Neural cell (in vitro differentiated cells): Measurements from ENCODE around the gene MACC1. TPM values are rescaled to one million over a fixed set of nuclear protein-coding genes. Genes with fewer than 3 reads are reported as not detected.

Source experiments
- H2AFZ ChIP-seq: fragments of 200-600, 300-800 bp; sonication (generic), shearing (Covaris generic); 2 replicates; pipeline ENCODE4 v1.6.0; 2014; ENCODE audit warnings: low read depth, mild to moderate bottlenecking, antibody characterized with exemption, low read length, moderate library complexity
- H3F3A ChIP-seq: fragments of 200-600 bp; shearing (Covaris generic); 2 replicates; pipeline ENCODE4 v1.6.1; 2016; ENCODE audit warnings: mild to moderate bottlenecking, moderate library complexity, mixed read lengths, antibody characterized with exemption, low read length; ENCODE audit not compliant: insufficient read depth, poor library complexity, severe bottlenecking
- H3K27ac ChIP-seq: fragments of 200-600, 300-800 bp; sonication (generic), shearing (Covaris generic); 2 replicates; pipeline ENCODE4 v1.5.1; 2014; ENCODE audit warnings: mild to moderate bottlenecking, low read length, moderate library complexity
- H3K27me3 ChIP-seq: fragments of 300-800, 200-600 bp; sonication (generic), shearing (Covaris generic); 2 replicates; pipeline ENCODE4 v1.6.0; 2014; ENCODE audit warnings: mild to moderate bottlenecking, low read depth, low read length, moderate library complexity; ENCODE audit not compliant: insufficient read depth
- H3K36me3 ChIP-seq: fragments of 300-800, 200-600 bp; sonication (generic), shearing (Covaris generic); 2 replicates; pipeline ENCODE4 v1.5.1; 2014; ENCODE audit warnings: mild to moderate bottlenecking, antibody characterized with exemption, low read length, moderate library complexity; ENCODE audit not compliant: insufficient read depth
- H3K4me2 ChIP-seq: fragments of 300-800, 200-600 bp; sonication (generic), shearing (Covaris generic); 2 replicates; pipeline ENCODE4 v1.6.0; 2014; ENCODE audit warnings: mild to moderate bottlenecking, low read length
- H3K4me3 ChIP-seq: fragments of 300-800, 200-600 bp; sonication (generic), shearing (Covaris generic); 2 replicates; pipeline ENCODE4 v1.5.1; 2014; ENCODE audit warnings: mild to moderate bottlenecking, low read length, moderate library complexity
- H3K79me2 ChIP-seq: fragments of 200-600 bp; shearing (Covaris generic); replicated peaks from 2 replicates; pipeline ENCODE4 v1.6.0; 2014; ENCODE audit warnings: mild to moderate bottlenecking, low read length, moderate library complexity; ENCODE audit not compliant: insufficient read depth
- H3K9ac ChIP-seq: fragments of 300-800, 200-600 bp; sonication (generic), shearing (Covaris generic); 2 replicates; pipeline ENCODE4 v1.6.1; 2016; ENCODE audit warnings: mild to moderate bottlenecking, low read length, mixed read lengths
- H3K9me2 ChIP-seq: fragments of 200-600 bp; shearing (Covaris generic); 2 replicates; pipeline ENCODE4 v1.6.1; 2016; ENCODE audit warnings: mild to moderate bottlenecking, low read length, mixed read lengths; ENCODE audit not compliant: insufficient read depth
- H3K9me3 ChIP-seq: fragments of 200-600, 300-800 bp; sonication (generic), shearing (Covaris generic); 2 replicates; pipeline ENCODE4 v1.6.1; 2016; ENCODE audit warnings: mild to moderate bottlenecking, mixed run types, low read length, moderate library complexity, mixed read lengths
- H4K20me1 ChIP-seq: fragments of 200-600 bp; shearing (Covaris generic); 2 replicates; pipeline ENCODE4 v1.6.1; 2016; ENCODE audit warnings: mild to moderate bottlenecking, mixed run types; ENCODE audit not compliant: insufficient read depth
- EP300 ChIP-seq: fragments of 450-650 bp; conservative IDR thresholded peaks from 2 replicates; pipeline ENCODE4 v1.6.1; 2014; ENCODE audit warnings: antibody characterized with exemption, mild to moderate bottlenecking, moderate library complexity; ENCODE audit not compliant: poor library complexity, severe bottlenecking
- MXI1 ChIP-seq: fragments of 450-650 bp; conservative IDR thresholded peaks from 2 replicates; pipeline ENCODE4 v1.6.1; 2014; ENCODE audit warnings: antibody characterized with exemption, mild to moderate bottlenecking; ENCODE audit not compliant: poor library complexity, severe bottlenecking
- POLR2AphosphoS5 ChIP-seq: IDR thresholded peaks from 2 replicates; pipeline ENCODE4 v1.6.1; 2012
- RAD21 ChIP-seq: fragments of 450-650 bp; conservative IDR thresholded peaks from 2 replicates; pipeline ENCODE4 v1.6.1; 2014; ENCODE audit warnings: antibody characterized with exemption, mild to moderate bottlenecking, moderate library complexity
- TAF1 ChIP-seq: IDR thresholded peaks from 2 replicates; pipeline ENCODE4 v1.6.1; 2012; ENCODE audit warnings: low read depth
- polyA plus RNA-seq: library from polyadenylated mRNA; depleted of rRNA; stranded (reverse); fragments of >200 nt; gene quantifications from 2 replicates; pipeline ENCODE4 v1.2.3, GENCODE V29; 2014
- TF ChIP-seq, protein P1 (sequence below): IDR thresholded peaks from 2 replicates; pipeline ENCODE4 v1.6.1; 2012; ENCODE audit warnings: borderline replicate concordance
- TF ChIP-seq, protein P2 (sequence below): fragments of 450-650 bp; IDR thresholded peaks from 2 replicates; pipeline ENCODE4 v1.5.1; 2014; ENCODE audit warnings: antibody characterized with exemption, mild to moderate bottlenecking, moderate library complexity; ENCODE audit not compliant: poor library complexity, severe bottlenecking

The MACC1 gene
- polyA plus RNA-seq, 1 donor from 2014 or later, result 0.20 TPM

GRCh38 chr7:20200361-20200760 is 16.8 kb downstream of the MACC1 start:
- Histone ChIP-seq H3K9me2 (no peaks in the 10 kb centered on the region), H3K27me3 (no peaks in the 10 kb centered on the region), H2AFZ (no peak overlapping the region), H4K20me1 (no peaks in the 10 kb centered on the region), H3K4me2 (no peak overlapping the region), H3K79me2 (no peaks in the 10 kb centered on the region), H3F3A (no peaks in the 10 kb centered on the region), H3K9ac (no peak overlapping the region), H3K4me3 (no peak overlapping the region), H3K36me3 (no peaks in the 10 kb centered on the region), H3K27ac (no peak overlapping the region), H3K9me3 (no peaks in the 10 kb centered on the region)
- TF ChIP-seq EP300 (no peak), MXI1 (no peak), POLR2AphosphoS5 (no peak)
- TF ChIP-seq, protein P1, sequence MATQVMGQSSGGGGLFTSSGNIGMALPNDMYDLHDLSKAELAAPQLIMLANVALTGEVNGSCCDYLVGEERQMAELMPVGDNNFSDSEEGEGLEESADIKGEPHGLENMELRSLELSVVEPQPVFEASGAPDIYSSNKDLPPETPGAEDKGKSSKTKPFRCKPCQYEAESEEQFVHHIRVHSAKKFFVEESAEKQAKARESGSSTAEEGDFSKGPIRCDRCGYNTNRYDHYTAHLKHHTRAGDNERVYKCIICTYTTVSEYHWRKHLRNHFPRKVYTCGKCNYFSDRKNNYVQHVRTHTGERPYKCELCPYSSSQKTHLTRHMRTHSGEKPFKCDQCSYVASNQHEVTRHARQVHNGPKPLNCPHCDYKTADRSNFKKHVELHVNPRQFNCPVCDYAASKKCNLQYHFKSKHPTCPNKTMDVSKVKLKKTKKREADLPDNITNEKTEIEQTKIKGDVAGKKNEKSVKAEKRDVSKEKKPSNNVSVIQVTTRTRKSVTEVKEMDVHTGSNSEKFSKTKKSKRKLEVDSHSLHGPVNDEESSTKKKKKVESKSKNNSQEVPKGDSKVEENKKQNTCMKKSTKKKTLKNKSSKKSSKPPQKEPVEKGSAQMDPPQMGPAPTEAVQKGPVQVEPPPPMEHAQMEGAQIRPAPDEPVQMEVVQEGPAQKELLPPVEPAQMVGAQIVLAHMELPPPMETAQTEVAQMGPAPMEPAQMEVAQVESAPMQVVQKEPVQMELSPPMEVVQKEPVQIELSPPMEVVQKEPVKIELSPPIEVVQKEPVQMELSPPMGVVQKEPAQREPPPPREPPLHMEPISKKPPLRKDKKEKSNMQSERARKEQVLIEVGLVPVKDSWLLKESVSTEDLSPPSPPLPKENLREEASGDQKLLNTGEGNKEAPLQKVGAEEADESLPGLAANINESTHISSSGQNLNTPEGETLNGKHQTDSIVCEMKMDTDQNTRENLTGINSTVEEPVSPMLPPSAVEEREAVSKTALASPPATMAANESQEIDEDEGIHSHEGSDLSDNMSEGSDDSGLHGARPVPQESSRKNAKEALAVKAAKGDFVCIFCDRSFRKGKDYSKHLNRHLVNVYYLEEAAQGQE, result no peak
- TF ChIP-seq, protein P2, sequence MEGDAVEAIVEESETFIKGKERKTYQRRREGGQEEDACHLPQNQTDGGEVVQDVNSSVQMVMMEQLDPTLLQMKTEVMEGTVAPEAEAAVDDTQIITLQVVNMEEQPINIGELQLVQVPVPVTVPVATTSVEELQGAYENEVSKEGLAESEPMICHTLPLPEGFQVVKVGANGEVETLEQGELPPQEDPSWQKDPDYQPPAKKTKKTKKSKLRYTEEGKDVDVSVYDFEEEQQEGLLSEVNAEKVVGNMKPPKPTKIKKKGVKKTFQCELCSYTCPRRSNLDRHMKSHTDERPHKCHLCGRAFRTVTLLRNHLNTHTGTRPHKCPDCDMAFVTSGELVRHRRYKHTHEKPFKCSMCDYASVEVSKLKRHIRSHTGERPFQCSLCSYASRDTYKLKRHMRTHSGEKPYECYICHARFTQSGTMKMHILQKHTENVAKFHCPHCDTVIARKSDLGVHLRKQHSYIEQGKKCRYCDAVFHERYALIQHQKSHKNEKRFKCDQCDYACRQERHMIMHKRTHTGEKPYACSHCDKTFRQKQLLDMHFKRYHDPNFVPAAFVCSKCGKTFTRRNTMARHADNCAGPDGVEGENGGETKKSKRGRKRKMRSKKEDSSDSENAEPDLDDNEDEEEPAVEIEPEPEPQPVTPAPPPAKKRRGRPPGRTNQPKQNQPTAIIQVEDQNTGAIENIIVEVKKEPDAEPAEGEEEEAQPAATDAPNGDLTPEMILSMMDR, result no peak

- no peak overlapping the region for H3K4me3 ChIP-seq
- H3K4me2 ChIP-seq, result no peak overlapping the region
- TF ChIP-seq RAD21 (no peak), MXI1 (no peak), POLR2AphosphoS5 (no peak), TAF1 (no peak)
- TF ChIP-seq, protein P1, result no peak
- H4K20me1 ChIP-seq, result no peaks in the 10 kb centered on the region
- H2AFZ ChIP-seq, result no peak overlapping the region
- no peaks in the 10 kb centered on the region for H3K9me2 ChIP-seq
- no peak overlapping the region for H3K27ac ChIP-seq
- H3K9ac ChIP-seq, result no peak overlapping the region
- H3K9me3 ChIP-seq, result no peaks in the 10 kb centered on the region
- no peaks in the 10 kb centered on the region for H3K36me3 ChIP-seq
- H3K27me3 ChIP-seq, result no peaks in the 10 kb centered on the region
- H3F3A ChIP-seq, result no peaks in the 10 kb centered on the region
- H3K79me2 ChIP-seq, result no peaks in the 10 kb centered on the region
Observed at GRCh38 chr7:20199015-20199737, 18.0 kb downstream of the MACC1 start.
